Activated B cell treated with CpG ODN at 0.5 μM for 24 hours (primary cell): Measurements from ENCODE around the gene TAS2R3. TPM values are rescaled to one million over a fixed set of nuclear protein-coding genes. Genes with fewer than 3 reads are reported as not detected.

ENCODE experiments used
- ATAC-seq: fragments of 200-7000 bp; cut with Tn5 transposase; one replicate; pipeline ENCODE4 v1.10.0; 2021; ENCODE audit warnings: low read depth, mild to moderate bottlenecking, moderate library complexity
- CTCF ChIA-PET: fragments of 350-600 bp; sonication (Branson Sonifier 250); formaldehyde crosslinking; loops from one replicate; lab custom pipeline; 2021; ENCODE audit warnings: antibody characterized with exemption; lab: Charles Lee
- POLR2A ChIA-PET: fragments of 350-600 bp; sonication (Branson Sonifier 250); formaldehyde crosslinking; loops from one replicate; lab custom pipeline; 2021; ENCODE audit warnings: antibody characterized with exemption; lab: Charles Lee
- DNase-seq: peaks from one replicate; pipeline ENCODE4 v3.0.0; 2022
- H3K27ac Mint-ChIP-seq: one replicate; pipeline ENCODE4 v1.8.0; 2020; ENCODE audit warnings: mixed read lengths
- H3K27me3 Mint-ChIP-seq: one replicate; pipeline ENCODE4 v1.8.0; 2021; ENCODE audit warnings: mixed read lengths
- H3K36me3 Mint-ChIP-seq: one replicate; pipeline ENCODE4 v1.8.0; 2021; ENCODE audit warnings: low read depth, mixed read lengths
- H3K4me1 Mint-ChIP-seq: one replicate; pipeline ENCODE4 v1.8.0; 2021; ENCODE audit warnings: mixed read lengths
- H3K4me3 Mint-ChIP-seq: one replicate; pipeline ENCODE4 v1.8.0; 2020; ENCODE audit warnings: mild to moderate bottlenecking, mixed read lengths
- H3K9me3 Mint-ChIP-seq: one replicate; pipeline ENCODE4 v1.8.0; 2020; ENCODE audit warnings: mixed read lengths
- intact Hi-C: fragments of 100-400 bp; cut with micrococcal nuclease; formaldehyde crosslinking; loops from one replicate; pipeline ENCODE4 v1.15.1; 2024
- total RNA-seq: library from RNA; stranded (reverse); gene quantifications from 2 replicates; pipeline ENCODE4 v1.2.3, GENCODE V29; 2022
- TF ChIP-seq, protein P1 (sequence below): fragments of 200-600 bp; IDR thresholded peaks from one replicate; pipeline ENCODE4 v1.8.0; 2022; ENCODE audit warnings: antibody characterized with exemption, mild to moderate bottlenecking

Gene TAS2R3
- total RNA-seq, 1 donor from 2014 or later, result 2.8 TPM

DNA sequence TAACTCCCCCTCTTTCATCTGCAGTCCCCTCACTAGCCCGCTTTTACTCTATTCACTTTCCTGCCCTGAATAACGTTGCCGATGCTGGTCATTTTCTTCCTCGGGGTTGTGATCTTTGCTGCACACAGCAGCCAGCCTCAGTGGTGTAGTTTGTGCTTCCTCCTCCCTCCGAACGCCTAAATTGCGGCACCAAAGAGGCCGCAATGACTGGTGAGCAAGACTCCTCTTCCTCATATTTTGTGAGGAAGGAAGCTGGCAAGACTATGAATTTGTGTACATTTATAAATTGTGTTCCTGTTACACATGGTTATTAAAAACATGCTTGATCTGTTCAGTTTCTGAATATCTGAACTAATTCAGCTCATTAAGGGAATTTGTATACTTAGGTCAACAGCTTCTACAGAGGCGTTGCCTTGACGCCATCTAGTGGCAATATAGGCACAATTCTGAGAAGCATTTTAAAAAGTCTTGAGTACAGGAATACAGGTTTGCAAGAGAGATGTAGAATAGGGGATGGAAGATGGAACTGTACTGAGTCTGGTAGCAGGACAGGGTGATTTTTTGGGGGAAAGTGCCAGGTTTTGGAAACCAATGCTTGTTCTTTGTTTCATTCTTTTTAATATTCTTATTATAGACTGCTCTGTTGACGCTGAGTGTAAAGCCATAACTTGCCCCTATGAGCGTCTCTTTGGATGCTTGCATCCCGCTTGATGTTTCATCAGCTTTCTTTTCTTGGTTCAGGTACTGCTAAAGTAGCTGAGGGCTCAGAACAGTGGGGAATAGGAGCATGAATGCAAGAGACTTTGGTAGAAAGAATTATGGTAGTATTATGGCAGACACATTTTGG, 22.0 kb downstream of the TAS2R3 start:
- Mint-ChIP-seq H3K36me3 (peaks cover 20% of the 10 kb centered on the region), H3K4me3 (no peak overlapping the region), H3K9me3 (no peaks in the 10 kb centered on the region), H3K27me3 (no peaks in the 10 kb centered on the region), H3K4me1 (no peaks in the 10 kb centered on the region), H3K27ac (no peak overlapping the region)
- DNase-seq (no peak), ATAC-seq (peak; percentile 40)
- TF ChIP-seq, protein P1, sequence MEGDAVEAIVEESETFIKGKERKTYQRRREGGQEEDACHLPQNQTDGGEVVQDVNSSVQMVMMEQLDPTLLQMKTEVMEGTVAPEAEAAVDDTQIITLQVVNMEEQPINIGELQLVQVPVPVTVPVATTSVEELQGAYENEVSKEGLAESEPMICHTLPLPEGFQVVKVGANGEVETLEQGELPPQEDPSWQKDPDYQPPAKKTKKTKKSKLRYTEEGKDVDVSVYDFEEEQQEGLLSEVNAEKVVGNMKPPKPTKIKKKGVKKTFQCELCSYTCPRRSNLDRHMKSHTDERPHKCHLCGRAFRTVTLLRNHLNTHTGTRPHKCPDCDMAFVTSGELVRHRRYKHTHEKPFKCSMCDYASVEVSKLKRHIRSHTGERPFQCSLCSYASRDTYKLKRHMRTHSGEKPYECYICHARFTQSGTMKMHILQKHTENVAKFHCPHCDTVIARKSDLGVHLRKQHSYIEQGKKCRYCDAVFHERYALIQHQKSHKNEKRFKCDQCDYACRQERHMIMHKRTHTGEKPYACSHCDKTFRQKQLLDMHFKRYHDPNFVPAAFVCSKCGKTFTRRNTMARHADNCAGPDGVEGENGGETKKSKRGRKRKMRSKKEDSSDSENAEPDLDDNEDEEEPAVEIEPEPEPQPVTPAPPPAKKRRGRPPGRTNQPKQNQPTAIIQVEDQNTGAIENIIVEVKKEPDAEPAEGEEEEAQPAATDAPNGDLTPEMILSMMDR, result peak; percentile 70
- intact Hi-C loops, result loop anchor here (1.0 kb wide), 2 partner anchors 31 to 132 kb away; no protein-coding TSS in a partner anchor
- ChIA-PET POLR2A (no interaction called here), CTCF (interaction anchor here (1.0 to 3.6 kb wide), 4 partner anchors 11 to 132 kb away, joined by 3 to 36 read pairs (median 6); partner anchors contain the start of gene SSBP1)

DNA sequence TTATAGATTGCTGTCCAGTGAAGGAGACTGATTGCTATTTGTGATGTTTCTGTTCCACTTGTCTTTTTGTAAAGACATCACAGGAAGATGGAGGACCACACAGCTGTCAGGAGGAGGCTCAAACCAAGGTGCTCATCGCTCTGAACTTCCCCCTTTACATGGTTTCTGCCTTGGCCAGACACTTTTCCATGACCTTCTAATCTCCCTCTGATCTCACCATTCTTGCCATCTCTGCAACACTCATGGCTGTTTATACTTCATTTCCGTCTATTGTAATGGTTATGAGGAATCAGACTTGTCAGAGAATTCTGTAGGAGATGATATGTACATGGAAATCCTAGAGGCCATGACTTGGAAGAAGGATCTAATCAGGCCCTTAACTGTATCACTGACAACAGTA, 24.4 kb downstream of the TAS2R3 start:
- no peaks in the 10 kb centered on the region for H3K27me3 Mint-ChIP-seq
- CTCF ChIA-PET, result interaction anchor here (1.0 to 3.6 kb wide), 2 partner anchors 11 to 134 kb away, joined by 3 to 36 read pairs; no protein-coding TSS in a partner anchor
- H3K9me3 Mint-ChIP-seq, result no peaks in the 10 kb centered on the region
- no peak for ATAC-seq
- DNase-seq, result no peak
- no peak overlapping the region for H3K4me3 Mint-ChIP-seq
- H3K27ac Mint-ChIP-seq, result no peak overlapping the region
- TF ChIP-seq, protein P1, result no peak
- H3K36me3 Mint-ChIP-seq, result peaks cover 25% of the 10 kb centered on the region
- POLR2A ChIA-PET, result no interaction called here
- no peaks in the 10 kb centered on the region for H3K4me1 Mint-ChIP-seq
- intact Hi-C loops, result no loop called here

DNA sequence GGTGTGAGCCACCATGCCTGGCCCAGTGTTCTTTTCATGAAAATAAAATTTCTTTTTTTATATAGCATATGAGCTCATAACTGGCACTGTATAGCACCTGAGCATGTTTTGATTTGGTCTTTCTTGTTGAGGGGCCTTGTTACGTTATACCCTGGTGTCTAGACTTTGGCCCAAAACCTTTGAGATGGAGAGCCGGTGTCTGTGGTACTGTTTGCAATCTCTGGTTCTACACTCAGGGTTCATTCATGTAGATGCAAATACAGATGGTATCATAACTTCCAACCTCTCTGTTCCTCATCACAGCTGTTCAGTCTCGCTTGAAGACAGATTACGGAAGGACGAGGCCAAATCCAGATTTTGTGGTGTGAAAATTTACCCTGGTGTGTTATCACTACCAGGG, 26.0 kb downstream of the TAS2R3 start, which contains the start of gene TAS2R5:
Gene TAS2R5, plus strand, starts transcription at position 301 of the 400 bp plus-strand sequence. CDS start 145 bp downstream, outside the sequence.
- DNase-seq, result no peak
- H3K4me3 Mint-ChIP-seq, result no peak within 1 kb of the TSS
- H3K36me3 Mint-ChIP-seq, result peaks cover 30% of the 10 kb centered on the region
- H3K4me1 Mint-ChIP-seq, result no peaks in the 10 kb centered on the region
- TF ChIP-seq, protein P1, result no peak
- ChIA-PET POLR2A (no interaction called here), CTCF (no interaction called here)
- H3K9me3 Mint-ChIP-seq, result no peaks in the 10 kb centered on the region
- no peak for ATAC-seq
- intact Hi-C loops, result no loop called here
- H3K27ac Mint-ChIP-seq, result no peak within 1 kb of the TSS
- no peaks in the 10 kb centered on the region for H3K27me3 Mint-ChIP-seq

DNA sequence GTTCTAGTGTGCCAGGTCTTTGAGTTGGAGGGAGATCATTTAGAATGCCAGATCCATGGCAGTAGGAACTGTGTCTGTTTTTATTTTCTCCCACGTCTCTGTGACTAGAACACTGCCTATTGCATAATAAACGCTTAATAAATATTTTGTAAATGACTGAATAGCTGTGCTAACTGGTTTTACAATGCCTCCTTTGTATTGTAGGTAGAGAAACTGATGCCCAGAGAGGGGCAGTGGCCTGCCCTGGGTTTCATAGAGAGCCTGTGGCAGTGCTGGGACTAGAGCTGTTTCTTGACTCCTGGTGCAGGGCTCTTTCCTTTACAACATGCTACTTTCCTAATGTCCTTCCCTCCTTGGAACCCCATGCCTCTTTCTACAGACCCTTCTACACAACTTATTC, 28.6 kb downstream of the TAS2R3 start:
- ChIA-PET CTCF (no interaction called here), POLR2A (no interaction called here)
- intact Hi-C loops, result no loop called here
- no peaks in the 10 kb centered on the region for H3K27me3 Mint-ChIP-seq
- no peak overlapping the region for H3K27ac Mint-ChIP-seq
- TF ChIP-seq, protein P1, result no peak
- DNase-seq, result no peak
- H3K4me3 Mint-ChIP-seq, result no peak overlapping the region
- H3K4me1 Mint-ChIP-seq, result no peaks in the 10 kb centered on the region
- H3K36me3 Mint-ChIP-seq, result peaks cover 27% of the 10 kb centered on the region
- no peak for ATAC-seq
- H3K9me3 Mint-ChIP-seq, result no peaks in the 10 kb centered on the region

Other genes with a start within 250 kb of the TAS2R3 start
- 35.1 and 39.3 TPM in 2 replicates for gene AGK, start 212.7 kb upstream of the TAS2R3 start, total RNA-seq
- gene DENND11, start 61.9 kb upstream of the TAS2R3 start, total RNA-seq, result 49.1 and 58.1 TPM in 2 replicates
- not detected in 2 replicates for gene WEE2, start 55.7 kb upstream of the TAS2R3 start, total RNA-seq
- gene SSBP1, start 25.7 kb upstream of the TAS2R3 start, total RNA-seq, result 122 and 146 TPM in 2 replicates
- gene TAS2R4, start 12.6 kb downstream of the TAS2R3 start, total RNA-seq, result 1.3 and 1.9 TPM in 2 replicates
- gene TAS2R5, start 26.1 kb downstream of the TAS2R3 start, total RNA-seq, result 1.1 and 1.5 TPM in 2 replicates
- not detected in 2 replicates for gene PRSS37, start 77.4 kb downstream of the TAS2R3 start, total RNA-seq
- not detected in 2 replicates for gene OR9A4, start 152.3 kb downstream of the TAS2R3 start, total RNA-seq
- 0.20 and 0.35 TPM in 2 replicates for gene CLEC5A, start 182.9 kb downstream of the TAS2R3 start, total RNA-seq
- gene TAS2R38, start 209.7 kb downstream of the TAS2R3 start, total RNA-seq, result not detected in 2 replicates
- 0.04 and 0.15 TPM in 2 replicates for gene MGAM, start 231.8 kb downstream of the TAS2R3 start, total RNA-seq